Mesendoderm (in vitro differentiated cells): Measurements from ENCODE around the gene DYRK1A.

Source experiments
- DNase-seq: peaks from one replicate; pipeline ENCODE4 v3.0.0; 2013
- H2AK5ac ChIP-seq: 2 replicates; pipeline ENCODE4 v1.6.1; 2013; ENCODE audit warnings: low read length, inconsistent platforms
- H2BK120ac ChIP-seq: 2 replicates; pipeline ENCODE4 v1.6.1; 2013; ENCODE audit warnings: low read depth, mild to moderate bottlenecking, low read length, moderate library complexity, mixed read lengths
- H2BK15ac ChIP-seq: replicated peaks from 2 replicates; pipeline ENCODE4 v1.6.1; 2013; ENCODE audit warnings: low read depth, mild to moderate bottlenecking, moderate library complexity
- H2BK5ac ChIP-seq: 2 replicates; pipeline ENCODE4 v1.6.1; 2013; ENCODE audit warnings: low read length, inconsistent platforms
- H3K18ac ChIP-seq: 2 replicates; pipeline ENCODE4 v1.6.1; 2013; ENCODE audit warnings: mild to moderate bottlenecking, low read length, mixed read lengths
- H3K23ac ChIP-seq: one replicate; pipeline ENCODE4 v1.6.1; 2013; ENCODE audit warnings: low read length
- H3K27ac ChIP-seq: 2 replicates; pipeline ENCODE4 v1.5.1; 2013; ENCODE audit warnings: low read depth, mild to moderate bottlenecking, inconsistent platforms, low read length, moderate library complexity
- H3K27me3 ChIP-seq: 2 replicates; pipeline ENCODE4 v1.6.1; 2013; ENCODE audit warnings: low read length, control low read depth, mild to moderate bottlenecking, inconsistent platforms; ENCODE audit not compliant: insufficient read depth, poor library complexity
- H3K36me3 ChIP-seq: 2 replicates; pipeline ENCODE4 v1.6.1; 2013; ENCODE audit warnings: low read length, inconsistent platforms; ENCODE audit not compliant: control insufficient read depth, insufficient read depth
- H3K4ac ChIP-seq: one replicate; pipeline ENCODE4 v1.6.1; 2013; ENCODE audit warnings: low read depth, mild to moderate bottlenecking, low read length, moderate library complexity
- H3K4me1 ChIP-seq: 2 replicates; pipeline ENCODE4 v1.6.1; 2013; ENCODE audit warnings: low read depth, low read length, inconsistent platforms; ENCODE audit not compliant: control insufficient read depth
- H3K4me2 ChIP-seq: 2 replicates; pipeline ENCODE4 v1.6.1; 2013; ENCODE audit warnings: low read length
- H3K4me3 ChIP-seq: 2 replicates; pipeline ENCODE4 v1.5.1; 2013; ENCODE audit warnings: mild to moderate bottlenecking, low read length
- H3K56ac ChIP-seq: one replicate; pipeline ENCODE4 v1.6.1; 2013; ENCODE audit warnings: low read length
- H3K79me1 ChIP-seq: 2 replicates; pipeline ENCODE4 v1.6.1; 2013; ENCODE audit warnings: low read length, inconsistent platforms
- H3K79me2 ChIP-seq: 2 replicates; pipeline ENCODE4 v1.6.1; 2013; ENCODE audit warnings: mild to moderate bottlenecking, low read length; ENCODE audit not compliant: control insufficient read depth, insufficient read depth
- H3K9ac ChIP-seq: 2 replicates; pipeline ENCODE4 v1.6.1; 2013; ENCODE audit warnings: low read length, inconsistent platforms
- H4K5ac ChIP-seq: one replicate; pipeline ENCODE4 v1.6.1; 2013; ENCODE audit warnings: low read length
- H4K8ac ChIP-seq: one replicate; pipeline ENCODE4 v1.6.1; 2013; ENCODE audit warnings: low read depth, mild to moderate bottlenecking, control low read depth, low read length, moderate library complexity
- WGBS: extraction: QIAGEN DNeasy Blood & Tissue Kit; methylation state at CpG from one replicate; pipeline ENCODE4 v1.1.7; 2013; ENCODE audit warnings: low lambda C conversion rate, missing lambda C conversion rate; ENCODE audit not compliant: insufficient coverage; ENCODE audit errors: extremely low coverage; 5-methylcytosine and 5-hydroxymethylcytosine counted together

The DYRK1A gene

GRCh38 chr21:37341254-37341960 is 25.2 kb upstream of the DYRK1A start:
- Histone ChIP-seq H3K27ac (no peak overlapping the region), H3K23ac (no peak overlapping the region), H3K4ac (no peak overlapping the region), H4K8ac (no peak overlapping the region), H3K79me1 (no peaks in the 10 kb centered on the region), H2BK15ac (no peak overlapping the region), H3K56ac (no peak overlapping the region), H2AK5ac (no peak overlapping the region), H3K9ac (no peak overlapping the region), H4K5ac (no peak overlapping the region), H3K4me2 (no peak overlapping the region), H3K79me2 (no peaks in the 10 kb centered on the region), H3K4me1 (no peaks in the 10 kb centered on the region), H2BK5ac (no peak overlapping the region), H2BK120ac (no peak overlapping the region), H3K27me3 (no peaks in the 10 kb centered on the region), H3K4me3 (no peak overlapping the region), H3K36me3 (no peaks in the 10 kb centered on the region), H3K18ac (no peak overlapping the region)
- no peak for DNase-seq
- no CpG with 5 or more reads among the region's 8 CpGs for WGBS

GRCh38 chr21:37342046-37342632 is 24.4 kb upstream of the DYRK1A start:
- no CpG with 5 or more reads among the region's 9 CpGs for WGBS

GRCh38 chr21:37346841-37347430 is 19.6 kb upstream of the DYRK1A start:
- Histone ChIP-seq H3K27me3 (no peaks in the 10 kb centered on the region), H3K18ac (no peak overlapping the region)
- no CpG with 5 or more reads among the region's 2 CpGs for WGBS

More at GRCh38 chr21:37342046-37342632, 24.4 kb upstream of the DYRK1A start:
- Histone ChIP-seq H3K79me2 (no peaks in the 10 kb centered on the region), H3K27ac (no peak overlapping the region), H2BK5ac (no peak overlapping the region), H3K18ac (no peak overlapping the region), H3K4me3 (no peak overlapping the region), H3K27me3 (no peaks in the 10 kb centered on the region), H4K8ac (no peak overlapping the region), H4K5ac (no peak overlapping the region), H2AK5ac (no peak overlapping the region), H3K4me1 (no peaks in the 10 kb centered on the region), H3K36me3 (no peaks in the 10 kb centered on the region), H3K23ac (no peak overlapping the region), H2BK15ac (no peak overlapping the region), H3K56ac (no peak overlapping the region), H2BK120ac (no peak overlapping the region), H3K4ac (no peak overlapping the region), H3K9ac (no peak overlapping the region), H3K79me1 (no peaks in the 10 kb centered on the region), H3K4me2 (no peak overlapping the region)
- no peak for DNase-seq

GRCh38 chr21:37348664-37349063 is 17.9 kb upstream of the DYRK1A start:
- no peak overlapping the region for H2AK5ac ChIP-seq
- no peak overlapping the region for H2BK5ac ChIP-seq
- no peak overlapping the region for H2BK120ac ChIP-seq
- H3K4me3 ChIP-seq = no peak overlapping the region
- no peak overlapping the region for H3K9ac ChIP-seq
- H2BK15ac ChIP-seq = no peak overlapping the region
- no peaks in the 10 kb centered on the region for H3K79me1 ChIP-seq
- H3K36me3 ChIP-seq = no peaks in the 10 kb centered on the region
- H3K4ac ChIP-seq = no peak overlapping the region
- H4K5ac ChIP-seq = no peak overlapping the region
- no CpG with 5 or more reads among the region's 2 CpGs for WGBS
- no peaks in the 10 kb centered on the region for H3K79me2 ChIP-seq
- H4K8ac ChIP-seq = no peak overlapping the region
- H3K4me1 ChIP-seq = no peaks in the 10 kb centered on the region
- no peak overlapping the region for H3K18ac ChIP-seq
- no peaks in the 10 kb centered on the region for H3K27me3 ChIP-seq
- no peak for DNase-seq
- H3K23ac ChIP-seq = no peak overlapping the region
- no peak overlapping the region for H3K27ac ChIP-seq
- H3K4me2 ChIP-seq = no peak overlapping the region
- no peak overlapping the region for H3K56ac ChIP-seq

More at GRCh38 chr21:37346841-37347430, 19.6 kb upstream of the DYRK1A start:
- H4K8ac ChIP-seq = no peak overlapping the region
- H3K4me1 ChIP-seq = no peaks in the 10 kb centered on the region
- no peaks in the 10 kb centered on the region for H3K79me1 ChIP-seq
- H3K4me2 ChIP-seq = no peak overlapping the region
- DNase-seq = no peak
- H3K36me3 ChIP-seq = no peaks in the 10 kb centered on the region
- H2BK5ac ChIP-seq = no peak overlapping the region
- no peak overlapping the region for H3K23ac ChIP-seq
- H3K79me2 ChIP-seq = no peaks in the 10 kb centered on the region
- no peak overlapping the region for H3K4me3 ChIP-seq
- no peak overlapping the region for H2BK15ac ChIP-seq
- H3K9ac ChIP-seq = no peak overlapping the region
- no peak overlapping the region for H3K56ac ChIP-seq
- H2BK120ac ChIP-seq = no peak overlapping the region
- H2AK5ac ChIP-seq = no peak overlapping the region
- no peak overlapping the region for H4K5ac ChIP-seq
- no peak overlapping the region for H3K4ac ChIP-seq
- no peak overlapping the region for H3K27ac ChIP-seq

GRCh38 chr21:37350472-37350871 is 16.1 kb upstream of the DYRK1A start:
- H2AK5ac ChIP-seq = no peak overlapping the region
- H3K4ac ChIP-seq = no peak overlapping the region
- H3K9ac ChIP-seq = no peak overlapping the region
- H2BK120ac ChIP-seq = no peak overlapping the region
- H3K27me3 ChIP-seq = no peaks in the 10 kb centered on the region
- no peak overlapping the region for H2BK5ac ChIP-seq
- no peaks in the 10 kb centered on the region for H3K36me3 ChIP-seq
- no peak overlapping the region for H4K8ac ChIP-seq
- DNase-seq = no peak
- H3K4me3 ChIP-seq = no peak overlapping the region
- H3K79me2 ChIP-seq = no peaks in the 10 kb centered on the region
- no peaks in the 10 kb centered on the region for H3K4me1 ChIP-seq
- H3K4me2 ChIP-seq = no peak overlapping the region
- H3K79me1 ChIP-seq = no peaks in the 10 kb centered on the region
- no peak overlapping the region for H3K56ac ChIP-seq
- no peak overlapping the region for H3K27ac ChIP-seq
- H2BK15ac ChIP-seq = no peak overlapping the region
- no peak overlapping the region for H4K5ac ChIP-seq
- no peak overlapping the region for H3K23ac ChIP-seq
- H3K18ac ChIP-seq = no peak overlapping the region
